OCI-LY1 (cell line): ENCODE results near the gene VTA1.

Experiments
- EZH2 ChIP-seq: fragments of 200-600 bp; sonication (generic), shearing (Covaris generic); IDR thresholded peaks from 2 replicates; pipeline ENCODE4 v1.8.0; 2017; ENCODE audit warnings: borderline replicate concordance, mixed run types, mild to moderate bottlenecking, antibody characterized with exemption, low read length, moderate library complexity, mixed read lengths
- TF ChIP-seq, protein P1 (sequence below): fragments of 200-600 bp; sonication (generic), shearing (Covaris generic); IDR thresholded peaks from 2 replicates; pipeline ENCODE4 v1.5.1; 2017; ENCODE audit warnings: mild to moderate bottlenecking, antibody characterized with exemption, low read length, moderate library complexity, mixed read lengths

DNA sequence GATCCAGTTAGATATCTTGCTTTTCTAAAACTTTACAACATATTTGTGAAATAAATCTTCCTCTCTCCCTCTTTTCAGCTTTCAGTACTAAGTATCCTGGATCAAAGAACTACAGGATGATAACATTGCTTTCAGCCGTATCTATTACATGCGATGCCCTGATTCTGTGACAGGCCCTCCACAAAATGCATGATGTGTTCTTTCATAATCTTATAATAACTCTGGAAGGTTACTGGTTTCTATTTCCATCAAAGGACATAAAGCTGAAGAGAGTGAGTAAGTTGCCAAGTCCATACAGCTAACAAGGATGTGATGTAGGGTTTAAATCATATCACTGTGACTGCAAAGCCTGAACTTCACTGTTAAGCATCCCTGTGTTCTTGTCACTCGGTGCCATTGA is 91.8 kb downstream of the VTA1 start:
- TF ChIP-seq, protein P1, sequence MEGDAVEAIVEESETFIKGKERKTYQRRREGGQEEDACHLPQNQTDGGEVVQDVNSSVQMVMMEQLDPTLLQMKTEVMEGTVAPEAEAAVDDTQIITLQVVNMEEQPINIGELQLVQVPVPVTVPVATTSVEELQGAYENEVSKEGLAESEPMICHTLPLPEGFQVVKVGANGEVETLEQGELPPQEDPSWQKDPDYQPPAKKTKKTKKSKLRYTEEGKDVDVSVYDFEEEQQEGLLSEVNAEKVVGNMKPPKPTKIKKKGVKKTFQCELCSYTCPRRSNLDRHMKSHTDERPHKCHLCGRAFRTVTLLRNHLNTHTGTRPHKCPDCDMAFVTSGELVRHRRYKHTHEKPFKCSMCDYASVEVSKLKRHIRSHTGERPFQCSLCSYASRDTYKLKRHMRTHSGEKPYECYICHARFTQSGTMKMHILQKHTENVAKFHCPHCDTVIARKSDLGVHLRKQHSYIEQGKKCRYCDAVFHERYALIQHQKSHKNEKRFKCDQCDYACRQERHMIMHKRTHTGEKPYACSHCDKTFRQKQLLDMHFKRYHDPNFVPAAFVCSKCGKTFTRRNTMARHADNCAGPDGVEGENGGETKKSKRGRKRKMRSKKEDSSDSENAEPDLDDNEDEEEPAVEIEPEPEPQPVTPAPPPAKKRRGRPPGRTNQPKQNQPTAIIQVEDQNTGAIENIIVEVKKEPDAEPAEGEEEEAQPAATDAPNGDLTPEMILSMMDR = no peak
- no peak for TF ChIP-seq EZH2
